Right forelimb (tissue), 1 donor: ENCODE measurements around the gene F7.
"Not testable (repeated sequence)": the region's sequence is repeated elsewhere in the genome, so short reads cannot be mapped to it uniquely, and the experiment has no call there.

ENCODE experiments used
- DNase-seq: peaks from one replicate; pipeline ENCODE4 v3.0.0-alpha.2; 2018

The F7 gene

DNA sequence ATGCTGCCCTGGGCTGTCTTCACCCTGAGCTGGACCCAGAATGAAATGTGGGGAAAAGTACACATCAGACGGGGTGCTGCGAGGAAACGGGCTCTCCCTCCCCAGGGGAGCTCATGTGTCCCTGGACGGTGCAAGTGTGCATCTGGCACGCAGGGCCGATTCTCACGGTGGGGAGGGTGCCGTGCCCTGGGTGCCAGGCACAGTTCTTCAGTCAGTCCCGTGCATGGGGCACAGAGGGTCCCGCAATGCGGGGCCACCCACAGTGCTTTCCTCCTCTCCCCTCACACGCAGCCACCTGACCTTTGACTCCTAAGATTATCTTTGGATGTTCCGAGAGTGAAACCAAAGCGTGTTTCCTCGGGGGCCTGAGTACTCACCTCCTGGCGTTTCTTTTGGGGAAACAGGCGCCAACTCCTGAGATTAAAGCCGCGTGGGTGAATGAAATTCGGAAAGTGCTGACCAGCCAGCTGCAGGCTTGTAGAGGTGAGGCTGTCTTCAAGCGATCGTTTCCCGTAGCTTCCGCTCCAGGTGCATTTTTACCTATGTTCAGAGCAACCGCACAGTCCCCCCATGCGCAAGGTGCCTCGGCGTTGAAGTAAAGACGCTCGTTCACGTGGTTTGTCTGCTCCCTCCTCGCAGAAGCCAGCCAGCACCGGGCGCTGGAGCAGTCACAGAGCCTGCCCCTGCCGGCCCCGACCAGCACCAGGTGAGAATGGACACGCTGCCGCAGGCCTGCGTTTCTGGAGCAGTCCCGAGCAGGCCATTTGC is 17.5 kb upstream of the F7 start:
- DNase-seq: no peak

DNA sequence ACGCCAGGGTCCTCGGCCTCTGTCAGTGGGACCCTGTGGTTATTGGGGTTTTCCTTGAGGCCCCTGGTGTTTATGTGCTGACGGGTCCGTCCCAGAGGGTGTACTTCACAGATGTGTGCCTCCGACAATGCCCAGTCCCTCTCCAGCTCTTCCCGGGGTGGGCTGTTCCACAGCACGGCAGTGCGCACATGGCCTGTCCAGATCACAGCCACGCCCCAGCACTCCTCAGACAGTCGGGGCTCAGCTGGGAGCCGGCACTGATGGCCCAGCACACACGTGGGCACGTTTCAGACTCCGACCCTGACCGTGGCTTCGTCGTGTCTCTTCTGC is 16.9 kb upstream of the F7 start:
- DNase-seq: no peak

DNA sequence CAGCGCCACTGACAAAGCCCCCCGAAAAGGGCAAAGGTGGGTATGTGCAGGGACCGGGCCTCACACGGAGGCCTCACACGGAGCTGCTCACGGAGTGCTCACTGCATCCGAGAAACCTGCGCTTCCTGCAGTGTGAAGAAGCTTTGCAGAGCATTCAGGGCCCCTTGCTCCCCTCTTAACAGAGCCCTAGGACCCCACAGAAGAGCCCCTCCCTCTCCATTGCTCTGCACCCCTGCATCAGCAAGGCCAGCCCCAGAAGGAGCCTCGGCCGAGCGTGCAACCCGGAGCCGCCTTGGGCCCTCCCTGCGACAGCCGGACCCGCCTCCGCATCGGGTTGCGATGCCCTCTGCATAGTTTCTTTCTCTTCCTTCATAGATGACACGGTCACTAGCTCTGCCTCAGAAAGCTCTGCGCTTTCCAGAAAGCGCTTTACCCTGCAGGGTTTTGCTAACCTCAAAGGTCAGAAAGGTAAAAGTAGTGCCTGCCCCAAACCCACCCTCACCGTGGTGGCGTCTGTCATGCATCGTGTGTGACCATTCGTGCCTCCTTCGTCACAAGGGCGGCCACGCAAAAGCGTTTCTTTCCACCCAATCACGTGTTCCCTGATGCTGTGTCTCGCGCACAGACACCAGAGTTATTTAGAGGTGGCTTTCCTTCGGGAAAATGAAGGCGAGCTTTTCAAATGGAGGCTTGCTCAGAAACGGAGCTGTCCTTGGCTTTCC is 15.7 kb upstream of the F7 start:
- DNase-seq: no peak

GRCh38 chr13:113090415-113090770 is 15.2 kb upstream of the F7 start:
- no peak for DNase-seq

GRCh38 chr13:113090806-113091205 is 14.8 kb upstream of the F7 start:
- DNase-seq: no peak

DNA sequence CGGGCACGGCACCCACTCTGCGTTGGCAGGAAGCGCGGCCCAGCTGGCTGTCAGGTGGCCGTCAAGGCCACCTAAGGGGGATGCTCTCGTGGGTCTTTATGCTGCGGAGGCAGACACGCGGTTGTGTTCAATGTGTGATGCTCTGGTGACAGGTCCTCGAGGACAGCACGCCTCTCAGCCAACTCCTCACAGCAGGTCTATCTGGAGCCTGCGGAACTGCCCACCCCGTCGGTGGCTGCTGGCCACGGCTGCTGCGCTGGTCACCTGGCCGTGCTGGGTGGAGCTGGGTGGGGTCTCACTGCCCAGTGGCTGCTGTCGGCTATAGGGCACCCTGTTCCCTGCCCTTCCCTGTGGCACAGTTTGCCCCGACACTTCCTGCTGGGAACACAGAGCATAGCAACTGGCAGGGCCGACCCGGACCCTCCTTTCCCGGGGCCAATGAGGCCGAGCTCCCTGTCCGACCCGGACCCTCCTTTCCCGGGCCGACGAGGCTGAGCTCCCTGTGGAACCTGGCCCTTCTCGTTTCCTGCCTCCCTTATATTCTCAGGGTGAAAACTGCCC is 14.3 kb upstream of the F7 start:
- no peak for DNase-seq

DNA sequence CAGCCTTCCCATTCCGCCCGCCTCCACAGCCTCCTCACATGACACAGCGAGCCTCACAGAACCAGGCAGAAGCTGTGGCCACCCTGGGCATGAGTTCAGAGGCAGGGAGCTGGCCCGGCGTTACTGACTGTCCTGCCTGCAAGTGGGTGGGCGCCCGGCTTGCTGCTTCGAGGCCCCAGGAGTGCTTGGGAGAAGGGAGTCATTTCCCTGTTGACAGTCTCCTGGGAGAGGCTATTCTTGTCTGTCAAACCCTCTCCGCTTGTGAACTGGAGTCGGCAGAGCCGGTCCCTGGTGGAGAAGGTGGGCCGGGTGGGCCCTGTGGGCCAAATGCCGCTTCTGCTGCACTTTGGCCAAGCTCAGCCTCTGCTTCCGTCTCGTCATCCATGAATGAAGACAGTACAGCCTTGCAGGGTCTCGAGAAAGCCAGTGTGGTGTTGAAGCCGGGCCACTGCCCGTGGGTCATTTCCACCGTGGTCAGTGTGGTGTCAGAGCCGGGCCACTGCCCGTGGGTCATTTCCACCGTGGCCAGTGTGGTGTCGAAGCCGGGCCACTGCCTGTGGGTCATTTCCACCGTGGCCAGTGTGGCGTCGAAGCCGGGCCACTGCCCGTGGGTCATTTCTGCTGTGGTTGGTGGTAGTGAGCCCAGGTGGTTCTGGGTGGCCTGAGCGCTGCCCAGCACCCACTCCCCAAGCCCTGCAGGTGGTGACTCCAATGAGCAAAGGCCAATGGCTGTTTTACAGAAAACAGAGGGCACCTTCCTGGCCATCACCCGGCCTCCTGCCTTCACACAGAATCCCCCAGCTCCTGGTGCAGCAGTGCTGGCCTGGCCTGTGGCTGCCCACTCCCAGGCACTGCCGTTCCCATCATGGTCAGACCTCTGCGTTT is 13.5 kb upstream of the F7 start:
- no peak for DNase-seq

DNA sequence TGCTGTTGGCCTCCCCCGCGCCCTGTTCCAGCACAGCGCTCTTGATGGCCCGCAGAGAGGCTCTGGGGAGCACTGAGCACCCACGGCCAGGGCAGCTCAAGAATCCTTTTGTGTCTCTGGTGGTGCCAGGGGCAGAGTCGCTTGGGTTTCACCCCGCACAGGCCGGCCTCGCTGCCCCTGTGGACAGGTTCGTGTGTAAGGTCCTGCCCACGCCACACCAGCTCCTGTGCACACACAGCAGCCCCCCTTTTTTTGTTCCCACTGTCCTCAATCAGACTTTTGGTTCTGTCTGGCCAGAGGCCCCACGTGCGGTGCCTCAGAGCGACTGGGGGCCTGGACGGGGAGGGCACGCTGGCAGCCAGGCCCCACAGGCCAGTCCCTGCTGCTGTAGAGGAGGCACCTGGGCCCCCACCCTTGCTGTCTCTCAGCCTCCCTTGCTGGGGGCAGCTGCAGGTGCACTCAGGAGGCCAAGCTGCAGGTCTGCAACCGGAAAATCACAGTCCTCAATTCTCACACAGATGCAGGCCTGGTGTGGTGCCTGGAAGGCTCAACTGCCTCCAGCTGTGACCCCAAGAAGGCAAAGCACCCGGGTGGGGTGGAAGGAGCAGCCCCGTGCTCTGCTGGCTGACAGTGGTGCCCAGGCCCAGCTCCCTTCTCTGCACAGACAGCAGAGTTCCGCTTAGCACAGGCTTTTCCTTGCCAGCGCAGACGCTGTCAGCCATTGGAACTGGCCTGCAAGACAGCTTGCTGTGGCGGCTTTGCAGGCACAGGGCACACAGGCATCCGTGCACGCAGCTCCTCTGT is 12.6 kb upstream of the F7 start:
- no peak for DNase-seq

DNA sequence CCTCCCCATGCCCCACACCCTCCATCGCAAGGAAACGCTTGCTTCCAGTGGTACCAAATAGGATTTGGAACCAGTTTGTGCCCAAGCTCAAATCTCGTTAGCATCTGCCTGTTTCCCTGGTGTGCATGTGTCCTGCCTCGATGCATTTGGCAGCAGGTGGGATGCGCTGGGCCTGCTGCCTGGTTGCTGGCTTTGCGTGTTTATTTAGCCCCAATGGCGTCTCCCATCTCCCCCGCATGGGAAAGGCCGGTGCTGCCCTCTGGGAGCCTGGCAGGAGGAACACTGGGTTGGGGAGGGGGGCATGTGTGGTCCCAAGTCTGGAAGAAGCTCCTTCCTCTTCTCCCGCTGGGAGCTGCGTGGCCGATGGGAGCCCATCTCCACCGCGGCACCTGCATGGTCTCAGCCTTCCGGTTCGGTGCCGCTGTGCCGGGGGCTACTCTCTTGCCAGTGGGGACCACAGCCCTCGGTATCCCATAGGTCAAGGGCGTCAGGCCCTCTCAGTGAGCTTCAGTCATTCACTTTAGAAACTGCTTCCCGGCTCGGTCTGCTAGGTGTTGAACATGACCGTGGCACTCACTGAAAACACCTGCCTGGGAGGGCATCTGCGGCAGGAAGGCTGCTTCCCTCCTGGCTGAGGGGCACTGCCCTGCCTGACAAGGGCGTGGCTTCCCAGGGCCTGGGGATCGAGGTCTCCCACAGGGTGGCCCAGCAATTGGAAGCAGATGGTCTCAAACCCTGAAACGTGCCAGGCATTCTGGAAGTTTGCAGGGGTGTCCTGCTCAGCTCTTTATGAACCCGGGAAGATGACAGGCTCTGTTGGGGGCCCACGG is 11.8 kb upstream of the F7 start:
- DNase-seq: no peak

- DNase-seq: no peak
These were observed 11.2 kb upstream of the F7 start for GRCh38 chr13:113094410-113094800.

DNA sequence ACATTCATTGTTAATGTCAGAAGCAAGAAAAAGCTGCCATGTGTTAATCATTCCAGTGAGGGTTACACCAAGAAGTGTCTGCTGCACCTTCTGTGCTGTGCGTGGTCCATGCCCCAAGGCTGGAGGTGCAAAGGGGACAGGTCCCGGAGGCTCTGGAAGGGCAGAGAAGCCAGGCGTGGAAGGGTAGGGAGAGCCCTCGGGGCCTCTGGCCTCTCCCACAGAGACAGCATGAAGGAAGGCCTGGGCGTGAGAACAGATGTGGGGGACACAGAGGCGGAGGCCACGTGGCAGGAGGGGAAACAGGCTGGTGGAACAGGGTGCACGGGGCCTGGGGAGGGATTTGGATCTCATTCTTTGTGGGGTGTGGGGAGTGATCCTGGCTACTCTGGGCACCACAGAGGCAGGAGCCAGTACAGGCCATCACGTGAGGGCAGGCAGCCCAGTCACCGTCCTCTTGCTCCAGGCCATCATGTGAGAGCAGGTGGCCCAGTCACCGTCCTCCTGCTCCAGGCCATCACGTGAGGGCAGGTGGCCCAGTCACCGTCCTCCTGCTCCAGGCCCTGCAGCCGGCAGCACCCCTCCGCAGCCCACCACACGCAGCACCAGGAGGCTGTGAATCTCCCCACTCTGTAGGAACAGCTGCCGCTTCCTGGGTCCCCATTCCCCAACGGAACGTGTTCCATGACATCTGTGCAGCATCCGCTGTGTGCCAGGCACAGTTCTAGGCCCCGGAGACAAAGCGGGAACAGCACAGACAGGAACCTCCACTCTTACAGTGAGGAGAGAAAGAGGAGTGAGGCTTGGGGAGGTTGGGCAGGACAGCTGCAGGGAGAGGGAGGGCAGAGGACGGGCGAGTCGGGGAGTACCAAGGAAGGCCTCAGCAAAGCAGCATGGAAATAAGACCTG is 10.2 kb upstream of the F7 start:
- no peak for DNase-seq

DNA sequence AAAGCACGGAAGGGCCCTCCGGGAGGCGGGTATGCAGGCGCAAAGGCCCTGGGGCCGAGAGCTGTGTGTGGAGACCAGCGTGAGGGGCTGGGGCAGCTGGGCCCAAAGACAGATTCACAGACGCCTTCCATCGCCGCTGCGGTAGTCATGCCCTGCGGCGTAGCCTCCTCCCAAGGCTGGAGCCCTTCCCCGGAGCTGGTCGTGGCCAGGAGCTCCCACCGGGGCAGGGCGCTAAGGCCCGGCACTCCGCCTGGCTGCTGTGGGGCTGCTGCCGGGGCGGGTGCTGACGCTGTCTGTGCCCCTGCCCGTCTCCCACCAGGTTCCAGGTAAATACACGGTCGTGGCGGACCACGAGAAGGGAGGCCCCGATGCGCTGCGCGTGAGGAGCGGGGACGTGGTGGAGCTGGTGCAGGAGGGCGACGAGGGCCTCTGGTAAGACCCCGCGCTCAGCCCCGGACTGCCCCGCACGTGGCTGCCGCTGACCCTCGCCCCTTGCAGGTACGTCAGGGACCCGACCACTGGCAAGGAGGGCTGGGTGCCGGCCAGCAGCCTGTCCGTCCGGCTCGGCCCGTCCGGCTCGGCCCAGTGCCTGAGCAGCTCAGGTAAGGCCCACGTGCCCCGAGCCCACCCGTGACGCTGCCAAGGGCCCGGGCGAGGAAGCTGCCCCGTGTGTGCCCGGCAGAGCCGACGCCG is 9.4 kb upstream of the F7 start:
- DNase-seq: no peak

DNA sequence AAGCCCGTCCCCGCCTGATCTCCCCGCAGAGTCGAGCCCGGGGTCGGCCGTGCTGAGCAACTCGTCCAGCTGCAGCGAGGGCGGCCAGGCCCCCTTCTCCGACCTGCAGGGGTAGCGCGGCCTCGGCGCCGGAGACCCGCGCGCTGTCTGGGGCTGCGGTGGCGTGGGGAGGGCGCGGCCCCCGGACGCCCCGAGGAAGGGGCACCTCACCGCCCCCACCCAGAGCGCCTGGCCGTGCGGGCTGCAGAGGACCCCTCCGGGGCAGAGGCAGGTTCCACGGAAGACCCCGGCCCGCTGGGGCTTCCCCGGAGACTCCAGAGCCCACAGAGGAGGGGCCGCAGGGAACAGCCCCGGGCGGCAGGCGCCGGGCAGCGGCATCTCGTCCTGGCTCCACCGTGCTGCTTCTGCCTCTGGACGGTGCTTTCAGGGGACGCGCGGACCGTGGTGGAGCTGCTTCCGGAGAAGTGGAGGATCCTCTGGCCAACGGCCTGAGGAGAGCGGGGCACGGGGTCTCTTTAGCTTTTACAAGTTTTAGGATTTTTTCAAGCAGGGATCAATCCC is 8.8 kb upstream of the F7 start:
- DNase-seq: no peak

- no peak for DNase-seq
These were observed 7.9 kb upstream of the F7 start for GRCh38 chr13:113097651-113098050.

DNA sequence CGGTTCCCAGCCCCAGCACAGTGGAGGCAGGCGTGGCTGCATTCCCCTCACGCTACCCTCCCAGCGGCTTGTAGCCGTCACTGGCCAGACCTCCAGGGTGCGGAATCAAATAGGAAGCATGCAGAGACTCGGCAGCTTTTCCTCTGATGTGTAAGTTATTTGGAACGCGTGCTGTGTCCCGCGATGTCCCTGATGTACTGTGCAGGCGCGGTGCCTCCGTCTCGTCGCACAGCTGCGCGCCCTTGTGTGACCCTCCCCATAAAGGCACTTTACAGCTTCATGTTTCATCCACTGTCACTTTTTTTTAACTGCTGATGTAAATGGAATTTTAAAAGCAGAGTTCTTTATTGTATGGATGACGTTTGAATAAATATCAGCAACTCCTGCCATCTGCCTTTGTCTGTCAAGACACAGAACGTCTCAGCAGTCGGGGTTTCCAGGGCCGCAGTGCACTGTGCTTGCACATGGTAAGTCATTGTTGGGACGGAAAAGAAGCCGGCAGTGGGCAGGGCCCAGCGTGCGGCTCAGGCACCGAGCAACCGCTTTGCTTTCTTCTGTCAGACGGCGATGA is 7.3 kb upstream of the F7 start:
- DNase-seq: peak; percentile 80

DNA sequence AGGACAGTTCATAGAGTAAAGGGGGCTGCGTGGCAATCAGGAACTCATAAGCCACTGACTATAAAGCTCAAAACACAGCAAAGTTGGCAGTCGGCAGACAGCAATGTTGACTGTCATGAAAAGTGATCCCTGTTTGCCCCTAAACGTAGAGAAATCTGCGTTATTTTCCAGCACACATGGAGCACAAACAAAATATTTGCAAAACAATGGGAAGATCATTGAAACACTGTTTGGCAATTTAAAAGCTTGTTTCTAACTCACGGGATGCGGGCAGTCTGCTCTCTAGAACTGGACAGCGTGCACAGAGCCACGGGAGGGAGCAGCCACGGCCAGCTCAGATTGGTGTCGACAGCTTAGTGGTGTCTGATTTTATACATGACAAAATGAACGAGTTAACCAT is 6.4 kb upstream of the F7 start:
- DNase-seq: no peak

DNA sequence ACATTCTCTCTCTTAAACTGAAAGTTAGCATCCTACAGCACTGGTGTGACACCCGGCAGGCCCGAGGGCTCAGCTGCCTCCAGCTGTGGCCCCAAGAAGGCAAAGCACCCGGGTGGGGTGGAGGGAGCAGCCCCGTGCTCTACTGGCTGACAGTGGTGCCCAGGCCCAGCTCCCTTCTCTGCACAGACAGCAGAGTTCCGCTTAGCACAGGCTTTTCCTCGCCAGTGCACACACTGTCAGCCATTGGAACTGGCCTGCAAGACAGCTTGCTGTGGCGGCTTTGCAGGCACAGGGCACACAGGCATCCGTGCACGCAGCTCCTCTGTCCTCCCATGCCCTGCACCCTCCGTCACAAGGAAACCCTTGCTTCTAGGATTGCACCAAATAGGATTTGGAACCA is 3.3 kb upstream of the F7 start:
- DNase-seq: not testable (repeated sequence)

- no peak for DNase-seq
These were observed 2.9 kb upstream of the F7 start for GRCh38 chr13:113102727-113103126.

DNA sequence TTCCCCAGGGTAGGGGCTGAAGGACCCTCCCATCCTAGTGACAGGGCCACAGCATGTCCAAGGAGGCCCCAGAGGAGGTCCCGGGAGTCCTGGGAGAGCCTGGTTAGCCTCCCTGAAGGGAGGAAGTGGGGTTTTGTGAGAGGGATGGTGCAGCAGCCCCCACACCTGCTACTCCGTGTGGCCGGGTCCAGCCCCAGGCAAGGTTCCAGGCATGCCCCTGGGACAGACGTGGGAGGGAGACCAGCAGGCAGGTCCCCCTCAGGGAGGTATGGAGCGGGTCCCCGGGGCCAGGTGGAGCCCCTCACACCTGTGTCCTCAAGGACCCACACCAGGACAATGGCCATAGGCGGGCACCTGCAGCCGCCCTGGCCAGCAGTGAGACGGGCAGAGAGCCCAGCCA is 1.9 kb upstream of the F7 start:
- DNase-seq: no peak
